GM12892 (cell line): ENCODE measurements around the gene EVC2.

Experiments
- POLR2A ChIP-seq: IDR thresholded peaks from 2 replicates; pipeline ENCODE4 v1.6.1; 2011; ENCODE audit warnings: low read depth, low read length, control low read depth
- TAF1 ChIP-seq: IDR thresholded peaks from 2 replicates; pipeline ENCODE4 v1.6.1; 2011; ENCODE audit warnings: low read depth, mild to moderate bottlenecking, control low read depth, low read length, borderline replicate concordance

DNA sequence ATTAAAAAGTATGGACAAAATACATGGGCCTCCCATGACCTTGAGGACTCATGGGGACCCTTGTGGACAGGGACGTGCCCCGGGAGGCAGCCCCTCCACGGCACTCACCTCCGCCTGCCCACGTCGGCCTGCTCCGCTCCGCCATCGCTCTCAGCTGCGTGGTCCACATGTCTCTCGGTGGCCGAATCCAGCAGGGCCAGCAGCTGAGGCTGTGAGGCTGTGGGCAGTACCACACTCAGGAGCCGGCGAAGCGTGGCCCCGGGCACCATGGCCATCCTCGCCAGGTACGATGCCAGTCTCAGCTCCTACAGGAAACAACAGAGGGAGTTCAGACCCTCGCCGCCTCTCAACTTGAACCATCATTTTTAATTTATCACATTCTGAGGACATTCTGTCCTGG is 140.0 kb downstream of the EVC2 start:
- TF ChIP-seq POLR2A (no peak), TAF1 (no peak)
